NK-92 treated with Interleukin-12 subunit alpha and Interleukin-12 subunit beta, amount 100 ng/mL, for 24 hours (cell line): ENCODE results near the gene SHQ1.

Experiments
- DNase-seq: peaks from one replicate; lab custom pipeline; 2025; lab: John Stamatoyannopoulos, UW

Gene SHQ1

GRCh38 chr3:72848703-72849081, 447 bp upstream of the SHQ1 start:
- DNase-seq = peak; percentile 8

GRCh38 chr3:72847282-72847681, 963 bp downstream of the SHQ1 start:
- DNase-seq = no peak

- no peak for DNase-seq
Measured at GRCh38 chr3:72846166-72846565, 2.1 kb downstream of the SHQ1 start.

- DNase-seq = no peak
Measured at GRCh38 chr3:72844436-72844993, 3.7 kb downstream of the SHQ1 start.

GRCh38 chr3:72839057-72839456, 9.2 kb downstream of the SHQ1 start:
- no peak for DNase-seq

- no peak for DNase-seq
Measured at GRCh38 chr3:72836923-72837322, 11.3 kb downstream of the SHQ1 start.

- no peak for DNase-seq
Measured at GRCh38 chr3:72836416-72836815, 11.8 kb downstream of the SHQ1 start.

GRCh38 chr3:72830452-72831223, 17.6 kb downstream of the SHQ1 start:
- DNase-seq = no peak

- DNase-seq = no peak
Measured at GRCh38 chr3:72829701-72830100, 18.5 kb downstream of the SHQ1 start.

GRCh38 chr3:72821161-72821781, 27.0 kb downstream of the SHQ1 start:
- DNase-seq = no peak

- no peak for DNase-seq
Measured at GRCh38 chr3:72820415-72820814, 27.8 kb downstream of the SHQ1 start.

GRCh38 chr3:72818905-72819304, 29.3 kb downstream of the SHQ1 start:
- no peak for DNase-seq

GRCh38 chr3:72818092-72818773, 30.0 kb downstream of the SHQ1 start:
- DNase-seq = no peak

- DNase-seq = no peak
Measured at GRCh38 chr3:72816862-72817355, 31.3 kb downstream of the SHQ1 start.

- no peak for DNase-seq
Measured at GRCh38 chr3:72814308-72814707, 33.9 kb downstream of the SHQ1 start.

- no peak for DNase-seq
Measured at GRCh38 chr3:72812201-72812600, 36.0 kb downstream of the SHQ1 start.

GRCh38 chr3:72811571-72811970, 36.7 kb downstream of the SHQ1 start:
- DNase-seq = no peak

- DNase-seq = no peak
Measured at GRCh38 chr3:72810659-72811434, 37.4 kb downstream of the SHQ1 start.

GRCh38 chr3:72810063-72810462, 38.2 kb downstream of the SHQ1 start:
- DNase-seq = no peak

GRCh38 chr3:72804361-72804760, 43.9 kb downstream of the SHQ1 start:
- no peak for DNase-seq

- DNase-seq = no peak
Measured at GRCh38 chr3:72803573-72803972, 44.7 kb downstream of the SHQ1 start.

- no peak for DNase-seq
Measured at GRCh38 chr3:72802001-72802400, 46.2 kb downstream of the SHQ1 start.
